HG03045 (cell line): ENCODE results near the gene ZNF532.

Experiments
- ATAC-seq: cut with Tn5 transposase; IDR thresholded peaks from one replicate; pipeline ENCODE4 v1.9.1; 2021; ENCODE audit warnings: mild to moderate bottlenecking, moderate library complexity; ENCODE audit not compliant: unreplicated experiment

Gene ZNF532

GRCh38 chr18:58975296-58975695 is 110.6 kb downstream of the ZNF532 start:
- ATAC-seq, result no peak

- ATAC-seq, result no peak
Measured at GRCh38 chr18:58975781-58976180, 111.1 kb downstream of the ZNF532 start.

DNA sequence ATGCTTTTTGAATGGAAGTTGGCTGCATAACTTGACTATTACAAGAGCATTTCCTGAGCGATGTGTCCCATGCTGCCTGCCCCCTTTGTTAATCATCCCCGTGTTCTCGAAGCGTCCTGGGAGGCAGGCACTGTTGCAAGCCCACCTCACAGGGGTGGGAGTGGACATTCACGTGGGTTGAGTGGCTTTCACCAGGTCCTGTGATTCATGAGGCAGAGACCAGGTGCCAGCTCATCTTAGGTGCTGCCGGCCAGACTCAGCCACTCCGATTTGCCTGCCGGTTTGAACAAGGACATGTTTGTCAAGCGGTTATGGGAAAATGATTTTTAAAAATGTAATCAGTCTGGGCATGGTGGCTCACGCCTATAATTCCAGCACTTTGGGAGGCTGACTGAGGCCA is 112.5 kb downstream of the ZNF532 start:
- ATAC-seq, result no peak

DNA sequence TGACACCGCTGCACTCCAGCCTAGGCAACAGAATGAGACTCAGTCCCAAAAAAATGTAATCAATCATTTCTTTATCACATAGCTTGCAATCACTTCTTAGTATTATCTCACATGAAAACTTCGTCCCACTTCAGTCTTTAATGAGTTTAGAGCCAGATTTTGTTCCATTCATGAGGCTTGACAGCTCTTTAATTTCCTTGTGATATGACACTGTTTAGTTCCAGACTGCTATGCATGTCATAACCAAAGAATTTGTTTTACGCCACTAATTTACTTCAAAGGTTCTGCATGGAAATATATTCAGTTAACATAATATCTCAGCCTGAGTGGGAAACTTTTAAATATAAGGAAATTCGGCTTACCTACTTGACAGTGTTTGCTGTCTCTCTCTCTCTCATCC is 113.1 kb downstream of the ZNF532 start:
- ATAC-seq, result no peak

DNA sequence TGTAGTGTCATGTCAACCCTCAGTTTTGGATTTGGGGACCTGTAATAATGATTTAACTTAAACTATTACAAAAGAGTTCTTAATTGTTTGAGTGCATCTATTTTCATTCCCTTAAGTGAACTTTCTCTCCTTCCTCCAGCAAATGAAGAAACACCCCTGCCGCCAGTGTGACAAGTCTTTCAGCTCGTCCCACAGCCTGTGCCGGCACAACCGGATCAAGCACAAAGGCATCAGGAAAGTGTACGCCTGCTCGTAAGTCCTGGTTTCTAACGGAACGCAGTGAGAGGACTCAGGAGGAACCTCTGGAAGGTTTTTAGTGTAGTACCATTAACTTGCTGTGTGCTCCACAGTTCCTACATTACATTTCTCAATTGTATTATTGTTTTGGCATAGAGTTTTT is 114.2 kb downstream of the ZNF532 start:
- no peak for ATAC-seq

- no peak for ATAC-seq
Measured at GRCh38 chr18:58979615-58980014, 114.9 kb downstream of the ZNF532 start.

DNA sequence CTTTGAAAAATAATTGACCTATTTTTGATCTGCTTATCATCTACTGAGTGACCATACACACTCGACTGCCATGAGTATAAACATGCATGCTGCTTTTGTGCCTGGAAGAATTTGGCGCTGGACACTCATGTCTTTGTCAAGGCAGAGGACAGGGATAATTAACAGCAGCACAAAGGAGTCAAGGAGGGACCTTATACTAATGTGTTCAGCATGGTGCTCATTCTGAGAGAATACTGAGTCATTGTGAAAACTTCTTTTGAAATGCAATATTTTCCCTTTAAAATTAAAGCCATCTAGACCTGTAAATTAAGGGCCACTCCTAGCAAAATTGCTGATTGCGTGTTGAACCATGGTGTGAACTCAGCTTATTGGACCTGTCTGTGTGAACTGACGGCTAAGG is 116.3 kb downstream of the ZNF532 start:
- ATAC-seq, result no peak

DNA sequence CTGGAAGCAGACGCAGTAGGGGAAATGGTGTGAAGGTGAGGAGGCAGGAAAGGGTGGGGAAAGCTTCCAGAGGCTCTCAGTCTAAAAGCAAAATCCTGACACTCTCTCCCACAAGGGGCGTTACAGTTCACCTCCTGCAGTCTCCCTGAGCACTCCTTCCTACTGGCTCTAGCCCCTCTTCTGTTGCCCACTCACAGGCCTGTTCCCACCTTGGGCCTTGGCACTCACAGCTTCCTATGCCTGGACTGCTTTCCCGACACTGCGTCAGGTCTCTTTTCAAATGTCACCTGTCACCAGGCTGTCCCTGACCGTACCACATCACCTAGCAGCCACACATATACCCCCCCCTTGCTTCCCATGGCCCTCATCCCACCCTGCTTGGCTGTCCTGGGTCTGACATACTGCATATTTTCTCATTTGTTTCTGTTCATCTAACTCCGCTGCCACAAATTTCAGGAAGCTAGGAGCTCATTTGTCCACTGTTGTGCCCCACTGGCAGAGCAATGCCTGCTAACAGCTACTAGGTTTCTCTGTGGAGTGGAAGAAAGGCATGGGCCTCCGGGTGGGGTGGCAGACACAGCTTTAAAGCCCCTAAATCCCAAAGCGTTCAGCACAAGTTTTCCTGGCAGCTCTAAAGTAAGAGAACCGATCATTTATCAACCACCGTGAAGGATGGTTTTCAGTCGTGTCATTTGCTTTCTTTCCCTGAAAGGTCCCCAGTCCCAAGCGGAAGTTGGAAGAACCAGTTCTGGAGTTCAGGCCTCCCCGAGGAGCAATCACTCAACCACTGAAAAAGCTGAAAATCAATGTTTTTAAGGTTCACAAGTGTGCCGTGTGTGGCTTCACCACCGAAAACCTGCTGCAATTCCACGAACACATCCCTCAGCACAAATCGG is 118.8 kb downstream of the ZNF532 start:
- no peak for ATAC-seq

GRCh38 chr18:58988600-58988999 is 123.9 kb downstream of the ZNF532 start:
- no peak for ATAC-seq

- no peak for ATAC-seq
Measured at GRCh38 chr18:58989184-58989759, 124.6 kb downstream of the ZNF532 start.

DNA sequence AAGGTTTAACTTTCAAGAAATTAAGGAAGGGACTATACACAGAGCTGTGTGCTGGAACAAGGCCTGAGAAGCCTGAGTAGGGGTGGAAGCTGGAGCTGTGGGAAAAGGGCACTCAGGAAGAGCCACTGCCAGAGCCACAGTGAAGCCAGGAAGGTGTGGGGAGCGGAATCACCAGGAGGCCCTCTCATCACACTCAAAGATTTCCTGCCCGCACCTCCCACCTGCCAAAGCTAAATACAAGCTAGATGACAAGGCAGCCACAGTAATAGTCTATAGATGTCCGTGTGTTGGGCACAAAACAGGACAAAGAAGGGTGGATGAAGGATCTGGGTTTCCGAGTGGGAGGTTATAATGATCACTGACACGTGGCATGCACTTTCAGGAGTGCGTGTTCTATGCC is 126.0 kb downstream of the ZNF532 start:
- ATAC-seq, result no peak

DNA sequence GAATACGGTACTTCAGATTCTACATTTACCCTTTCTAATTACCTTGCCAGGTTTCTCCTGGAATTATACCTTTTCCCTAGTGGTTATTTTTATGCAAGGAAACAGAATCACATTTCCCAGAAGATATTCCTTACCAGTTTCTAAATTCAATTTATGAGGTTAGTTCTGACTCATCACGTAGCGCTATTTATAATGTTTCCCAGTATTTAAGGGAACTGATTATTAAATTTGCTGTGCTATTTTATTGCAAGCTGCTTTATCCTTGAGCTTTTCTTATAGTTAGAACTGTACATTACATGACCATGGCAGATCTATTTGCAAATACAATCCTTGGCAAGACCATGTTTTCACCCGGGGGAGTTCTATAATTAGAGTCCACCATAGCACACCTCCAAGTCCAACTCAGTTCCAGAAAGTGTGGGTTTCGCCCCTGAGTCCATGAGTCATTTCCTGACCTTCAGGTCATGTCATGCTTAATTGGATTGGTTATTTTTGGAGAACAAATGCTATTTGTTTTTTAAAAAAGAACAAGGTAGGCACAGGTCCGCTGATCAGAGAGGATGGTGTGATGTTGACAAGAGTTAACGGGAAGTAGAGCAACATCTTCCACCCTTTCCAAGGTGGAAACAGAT is 126.6 kb downstream of the ZNF532 start:
- peak; percentile 70 for ATAC-seq

DNA sequence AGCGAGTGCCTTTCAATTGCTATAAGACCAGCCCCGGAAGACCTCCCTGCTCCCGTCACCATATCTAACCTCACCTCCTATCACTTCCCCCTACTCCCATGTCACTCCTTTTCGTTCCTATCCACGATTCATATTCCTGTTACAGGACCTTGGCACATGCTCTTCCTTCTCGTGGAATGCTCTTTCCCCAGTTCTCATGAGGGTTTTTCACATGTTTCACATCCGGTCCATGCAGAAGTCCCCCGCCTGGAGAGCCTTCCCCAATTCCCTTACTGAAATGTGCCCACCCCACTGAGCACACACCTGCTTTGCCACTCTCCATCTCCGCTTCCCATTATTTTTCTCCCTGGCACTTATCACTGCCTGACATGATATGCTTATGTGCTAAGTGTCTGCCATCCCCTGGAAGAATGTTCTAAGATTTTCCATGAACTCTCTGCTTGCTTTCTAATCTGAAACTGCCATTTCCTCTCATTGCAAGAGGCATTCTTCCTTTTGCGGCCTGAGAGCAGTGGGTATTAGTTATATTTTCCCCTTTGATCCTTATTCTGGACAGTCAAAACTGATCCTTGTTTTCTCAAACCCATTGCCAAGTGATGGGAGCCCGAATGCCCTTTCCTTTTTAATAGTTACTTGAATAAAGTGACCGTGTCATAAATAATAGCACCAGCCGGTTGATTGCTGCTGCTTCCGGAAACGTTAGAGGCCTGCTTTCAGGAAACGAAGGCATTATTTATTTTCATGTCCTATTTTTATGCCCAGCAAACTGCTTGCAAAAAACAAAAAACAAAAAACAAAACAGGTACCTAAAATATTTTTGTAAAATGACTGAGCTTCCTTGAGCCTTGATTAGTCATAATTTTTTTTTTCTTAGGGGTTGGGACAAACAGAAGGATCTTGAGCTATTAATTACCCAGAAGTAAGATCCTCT is 127.9 kb downstream of the ZNF532 start:
- ATAC-seq, result no peak

GRCh38 chr18:58993260-58993659 is 128.6 kb downstream of the ZNF532 start:
- ATAC-seq, result no peak

DNA sequence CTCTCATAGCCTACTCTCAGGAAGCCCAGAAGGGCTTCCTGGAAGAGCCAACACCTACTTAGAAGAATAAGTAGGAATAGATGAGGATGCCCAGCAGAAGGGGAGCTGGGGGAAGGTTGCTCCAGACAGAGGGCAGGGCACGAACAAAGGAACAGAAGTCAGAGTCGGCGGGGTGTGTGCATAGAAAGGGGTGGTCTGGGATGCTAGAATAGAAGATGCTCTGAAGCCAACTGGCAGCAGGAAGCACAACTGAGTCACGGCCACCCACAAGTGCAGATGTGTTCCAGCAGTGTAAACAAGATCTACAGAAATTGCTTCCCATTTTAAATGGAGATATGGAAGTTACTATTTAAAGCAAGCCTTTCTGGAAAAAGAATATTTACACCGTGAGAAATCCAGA is 131.0 kb downstream of the ZNF532 start:
- no peak for ATAC-seq

DNA sequence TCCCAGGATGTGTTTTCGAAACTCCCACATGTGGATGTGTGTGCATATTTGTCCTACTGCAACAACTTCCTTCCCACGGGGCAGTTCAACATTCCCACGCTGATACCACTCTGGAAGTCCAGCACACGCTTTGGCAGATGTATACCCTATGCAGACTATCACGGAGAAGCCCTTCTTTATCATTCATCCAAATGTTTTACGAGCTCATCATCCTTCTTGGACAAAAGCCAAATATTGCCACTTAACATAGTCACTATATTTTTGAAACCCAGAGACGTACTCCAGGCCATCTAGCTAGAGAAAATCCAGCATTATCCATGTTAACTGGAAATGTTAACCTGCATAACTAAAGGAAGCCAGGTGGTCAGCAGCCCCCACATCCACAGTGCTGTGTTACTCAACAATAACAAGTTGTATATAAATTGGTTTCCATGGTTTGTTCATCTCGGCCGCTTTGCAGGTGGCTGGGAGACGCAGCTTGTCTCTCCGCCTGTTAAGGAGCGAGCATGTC is 131.5 kb downstream of the ZNF532 start:
- ATAC-seq, result no peak

GRCh38 chr18:58996696-58997095 is 132.0 kb downstream of the ZNF532 start:
- no peak for ATAC-seq

GRCh38 chr18:58997811-58998337 is 133.2 kb downstream of the ZNF532 start:
- ATAC-seq, result no peak

- ATAC-seq, result peak; percentile 53
Measured at GRCh38 chr18:58998401-58999203, 133.9 kb downstream of the ZNF532 start.

- ATAC-seq, result no peak
Measured at GRCh38 chr18:59001166-59001565, 136.5 kb downstream of the ZNF532 start.
